GM12873 (cell line): Measurements from ENCODE around the gene SDK2.

Source experiments
- CTCF ChIP-seq: IDR thresholded peaks from 2 replicates; pipeline ENCODE4 v1.5.1; 2012; ENCODE audit warnings: low read depth, mild to moderate bottlenecking, moderate library complexity, low read length, control low read depth; ENCODE audit not compliant: insufficient read depth; ENCODE audit errors: missing control alignments

SDK2 gene

GRCh38 chr17:73639932-73640331 is 4.3 kb downstream of the SDK2 start:
- TF ChIP-seq CTCF = no peak

GRCh38 chr17:73639322-73639721 is 4.9 kb downstream of the SDK2 start:
- TF ChIP-seq CTCF = no peak

GRCh38 chr17:73638556-73638955 is 5.7 kb downstream of the SDK2 start:
- TF ChIP-seq CTCF = no peak

GRCh38 chr17:73637866-73638265 is 6.4 kb downstream of the SDK2 start:
- no peak for TF ChIP-seq CTCF

GRCh38 chr17:73635101-73635817 is 9.0 kb downstream of the SDK2 start:
- TF ChIP-seq CTCF = no peak

- TF ChIP-seq CTCF = no peak
Observed at GRCh38 chr17:73634629-73635028, 9.6 kb downstream of the SDK2 start.

GRCh38 chr17:73633736-73634135 is 10.5 kb downstream of the SDK2 start:
- TF ChIP-seq CTCF = no peak

GRCh38 chr17:73632513-73632912 is 11.7 kb downstream of the SDK2 start:
- no peak for TF ChIP-seq CTCF
